HG03521 (cell line): ENCODE data around the gene STEAP4.

ENCODE experiments used
- ATAC-seq: cut with Tn5 transposase; IDR thresholded peaks from one replicate; pipeline ENCODE4 v1.9.1; 2021; ENCODE audit warnings: mild to moderate bottlenecking, moderate library complexity; ENCODE audit not compliant: unreplicated experiment

Gene STEAP4

GRCh38 chr7:88306590-88307048 lies at the start of gene STEAP4:
Gene STEAP4 (minus strand): TSS chr7:88306894. CDS start chr7:88284269, 22,625 bp downstream.
- no peak for ATAC-seq

- no peak for ATAC-seq
Measured at GRCh38 chr7:88355011-88355410, 48.3 kb upstream of the STEAP4 start.

- no peak for ATAC-seq
Measured at GRCh38 chr7:88350118-88350517, 43.4 kb upstream of the STEAP4 start.

GRCh38 chr7:88347517-88347916 lies 40.8 kb upstream of the STEAP4 start:
- ATAC-seq = no peak

GRCh38 chr7:88347090-88347489 lies 40.4 kb upstream of the STEAP4 start:
- ATAC-seq = no peak

GRCh38 chr7:88346357-88346756 lies 39.7 kb upstream of the STEAP4 start:
- no peak for ATAC-seq

GRCh38 chr7:88344956-88345832 lies 38.5 kb upstream of the STEAP4 start:
- ATAC-seq = peak; percentile 64

GRCh38 chr7:88344271-88344670 lies 37.6 kb upstream of the STEAP4 start:
- no peak for ATAC-seq

- no peak for ATAC-seq
Measured at GRCh38 chr7:88339195-88339922, 32.7 kb upstream of the STEAP4 start.

GRCh38 chr7:88338503-88338902 lies 31.8 kb upstream of the STEAP4 start:
- no peak for ATAC-seq

GRCh38 chr7:88337572-88337971 lies 30.9 kb upstream of the STEAP4 start:
- no peak for ATAC-seq

- ATAC-seq = no peak
Measured at GRCh38 chr7:88331322-88331721, 24.6 kb upstream of the STEAP4 start.

GRCh38 chr7:88329532-88330463 lies 23.1 kb upstream of the STEAP4 start:
- no peak for ATAC-seq

- ATAC-seq = no peak
Measured at GRCh38 chr7:88328787-88329186, 22.1 kb upstream of the STEAP4 start.

GRCh38 chr7:88324699-88325098 lies 18.0 kb upstream of the STEAP4 start:
- ATAC-seq = no peak

GRCh38 chr7:88322151-88322550 lies 15.5 kb upstream of the STEAP4 start:
- ATAC-seq = no peak

GRCh38 chr7:88321694-88322093 lies 15.0 kb upstream of the STEAP4 start:
- ATAC-seq = no peak

- ATAC-seq = no peak
Measured at GRCh38 chr7:88318196-88318595, 11.5 kb upstream of the STEAP4 start.

GRCh38 chr7:88317422-88317821 lies 10.7 kb upstream of the STEAP4 start:
- no peak for ATAC-seq

- ATAC-seq = no peak
Measured at GRCh38 chr7:88316456-88316855, 9.8 kb upstream of the STEAP4 start.

GRCh38 chr7:88315522-88315921 lies 8.8 kb upstream of the STEAP4 start:
- ATAC-seq = no peak
